Trophoblast cell (in vitro differentiated cells and primary cell): Measurements from ENCODE around the gene UTP3. TPM values are rescaled to one million over a fixed set of nuclear protein-coding genes. Genes with fewer than 3 reads are reported as not detected.
A peak's percentile ranks its signal among the peaks of the same experiment; 100 is the strongest.
"Not testable (repeated sequence)": the region's sequence is repeated elsewhere in the genome, so short reads cannot be mapped to it uniquely, and the experiment has no call there.

Experiments
- DNase-seq, 2 donors: peaks; one replicate each; pipeline ENCODE4 v3.0.0-alpha.2; 2016
- H2AFZ ChIP-seq: 2 replicates; pipeline ENCODE4 v1.6.1; 2013; ENCODE audit warnings: low read length, moderate library complexity, mild to moderate bottlenecking; ENCODE audit not compliant: insufficient read depth, poor library complexity
- H2AK5ac ChIP-seq: 2 replicates; pipeline ENCODE4 v1.6.1; 2013; ENCODE audit warnings: mild to moderate bottlenecking, low read length
- H2BK120ac ChIP-seq: 2 replicates; pipeline ENCODE4 v1.6.1; 2013; ENCODE audit warnings: low read length, mild to moderate bottlenecking, moderate library complexity; ENCODE audit not compliant: insufficient read depth, poor library complexity
- H2BK12ac ChIP-seq: 2 replicates; pipeline ENCODE4 v1.6.1; 2013; ENCODE audit warnings: mild to moderate bottlenecking, low read length, moderate library complexity
- H2BK5ac ChIP-seq: 2 replicates; pipeline ENCODE4 v1.6.1; 2013; ENCODE audit warnings: low read length, low read depth, moderate library complexity, mild to moderate bottlenecking; ENCODE audit not compliant: poor library complexity
- H3K14ac ChIP-seq: 2 replicates; pipeline ENCODE4 v1.6.1; 2013; ENCODE audit warnings: mild to moderate bottlenecking, low read length
- H3K18ac ChIP-seq: 2 replicates; pipeline ENCODE4 v1.6.1; 2013; ENCODE audit warnings: mild to moderate bottlenecking, low read length
- H3K23ac ChIP-seq: 2 replicates; pipeline ENCODE4 v1.6.1; 2013; ENCODE audit warnings: low read length
- H3K27ac ChIP-seq: 2 replicates; pipeline ENCODE4 v1.5.1; 2013; ENCODE audit warnings: low read depth, mild to moderate bottlenecking, inconsistent platforms, low read length, moderate library complexity
- H3K27me3 ChIP-seq: 2 replicates; pipeline ENCODE4 v1.6.1; 2013; ENCODE audit warnings: inconsistent platforms, mild to moderate bottlenecking, low read length, moderate library complexity; ENCODE audit not compliant: insufficient read depth
- H3K36me3 ChIP-seq, 2 experiments: 1 replicate in 1 of 2; 2 replicates in 1 of 2; pipeline ENCODE4 v1.6.1; 2013; ENCODE audit warnings: low read length in 2 of 2, mild to moderate bottlenecking in 2 of 2, moderate library complexity in 1 of 2; ENCODE audit not compliant: insufficient read depth in 2 of 2, control insufficient read depth in 1 of 2
- H3K4ac ChIP-seq: 2 replicates; pipeline ENCODE4 v1.6.1; 2013; ENCODE audit warnings: low read depth, mild to moderate bottlenecking, low read length, moderate library complexity
- H3K4me1 ChIP-seq, 2 experiments: 1 replicate in 1 of 2; 2 replicates in 1 of 2; pipeline ENCODE4 v1.6.1; 2013; ENCODE audit warnings: low read length in 2 of 2, mild to moderate bottlenecking in 2 of 2, moderate library complexity in 1 of 2; ENCODE audit not compliant: insufficient read depth in 2 of 2, control insufficient read depth in 1 of 2
- H3K4me2 ChIP-seq: 2 replicates; pipeline ENCODE4 v1.6.1; 2013; ENCODE audit warnings: inconsistent platforms, mild to moderate bottlenecking, low read length, moderate library complexity
- H3K4me3 ChIP-seq: 2 replicates; pipeline ENCODE4 v1.5.1; 2013; ENCODE audit warnings: mild to moderate bottlenecking, low read depth, low read length, inconsistent platforms
- H3K79me1 ChIP-seq: one replicate; pipeline ENCODE4 v1.6.1; 2013; ENCODE audit warnings: low read length
- H3K79me2 ChIP-seq: 2 replicates; pipeline ENCODE4 v1.6.1; 2013; ENCODE audit warnings: low read length, mild to moderate bottlenecking; ENCODE audit not compliant: control insufficient read depth, insufficient read depth, poor library complexity
- H3K9ac ChIP-seq: 2 replicates; pipeline ENCODE4 v1.6.1; 2013; ENCODE audit warnings: mild to moderate bottlenecking, low read length
- H3K9me3 ChIP-seq: 2 replicates; pipeline ENCODE4 v1.6.1; 2013; ENCODE audit warnings: low read depth, mild to moderate bottlenecking, control low read depth, inconsistent platforms, low read length; ENCODE audit not compliant: insufficient read depth
- H4K12ac ChIP-seq: 2 replicates; pipeline ENCODE4 v1.6.1; 2013; ENCODE audit warnings: low read depth, mild to moderate bottlenecking, low read length, moderate library complexity
- H4K8ac ChIP-seq: 2 replicates; pipeline ENCODE4 v1.6.1; 2013; ENCODE audit warnings: low read depth, mild to moderate bottlenecking, low read length, moderate library complexity
- H4K91ac ChIP-seq: one replicate; pipeline ENCODE4 v1.6.1; 2013; ENCODE audit warnings: low read depth, mild to moderate bottlenecking, low read length, moderate library complexity
- WGBS: extraction: QIAGEN DNeasy Blood & Tissue Kit; methylation state at CpG from one replicate; pipeline ENCODE4 v1.1.7; 2013; ENCODE audit warnings: missing lambda C conversion rate; ENCODE audit not compliant: insufficient read length, insufficient coverage; ENCODE audit errors: extremely low coverage; 5-methylcytosine and 5-hydroxymethylcytosine counted together
- polyA plus RNA-seq: library from polyadenylated mRNA; stranded (reverse); fragments of 200-250 nt; gene quantifications from 2 replicates; pipeline ENCODE4 v1.2.3, GENCODE V29; 2013

The UTP3 gene, protein sequence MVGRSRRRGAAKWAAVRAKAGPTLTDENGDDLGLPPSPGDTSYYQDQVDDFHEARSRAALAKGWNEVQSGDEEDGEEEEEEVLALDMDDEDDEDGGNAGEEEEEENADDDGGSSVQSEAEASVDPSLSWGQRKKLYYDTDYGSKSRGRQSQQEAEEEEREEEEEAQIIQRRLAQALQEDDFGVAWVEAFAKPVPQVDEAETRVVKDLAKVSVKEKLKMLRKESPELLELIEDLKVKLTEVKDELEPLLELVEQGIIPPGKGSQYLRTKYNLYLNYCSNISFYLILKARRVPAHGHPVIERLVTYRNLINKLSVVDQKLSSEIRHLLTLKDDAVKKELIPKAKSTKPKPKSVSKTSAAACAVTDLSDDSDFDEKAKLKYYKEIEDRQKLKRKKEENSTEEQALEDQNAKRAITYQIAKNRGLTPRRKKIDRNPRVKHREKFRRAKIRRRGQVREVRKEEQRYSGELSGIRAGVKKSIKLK
- polyA plus RNA-seq: 26.5 and 27.7 TPM in 2 replicates

DNA sequence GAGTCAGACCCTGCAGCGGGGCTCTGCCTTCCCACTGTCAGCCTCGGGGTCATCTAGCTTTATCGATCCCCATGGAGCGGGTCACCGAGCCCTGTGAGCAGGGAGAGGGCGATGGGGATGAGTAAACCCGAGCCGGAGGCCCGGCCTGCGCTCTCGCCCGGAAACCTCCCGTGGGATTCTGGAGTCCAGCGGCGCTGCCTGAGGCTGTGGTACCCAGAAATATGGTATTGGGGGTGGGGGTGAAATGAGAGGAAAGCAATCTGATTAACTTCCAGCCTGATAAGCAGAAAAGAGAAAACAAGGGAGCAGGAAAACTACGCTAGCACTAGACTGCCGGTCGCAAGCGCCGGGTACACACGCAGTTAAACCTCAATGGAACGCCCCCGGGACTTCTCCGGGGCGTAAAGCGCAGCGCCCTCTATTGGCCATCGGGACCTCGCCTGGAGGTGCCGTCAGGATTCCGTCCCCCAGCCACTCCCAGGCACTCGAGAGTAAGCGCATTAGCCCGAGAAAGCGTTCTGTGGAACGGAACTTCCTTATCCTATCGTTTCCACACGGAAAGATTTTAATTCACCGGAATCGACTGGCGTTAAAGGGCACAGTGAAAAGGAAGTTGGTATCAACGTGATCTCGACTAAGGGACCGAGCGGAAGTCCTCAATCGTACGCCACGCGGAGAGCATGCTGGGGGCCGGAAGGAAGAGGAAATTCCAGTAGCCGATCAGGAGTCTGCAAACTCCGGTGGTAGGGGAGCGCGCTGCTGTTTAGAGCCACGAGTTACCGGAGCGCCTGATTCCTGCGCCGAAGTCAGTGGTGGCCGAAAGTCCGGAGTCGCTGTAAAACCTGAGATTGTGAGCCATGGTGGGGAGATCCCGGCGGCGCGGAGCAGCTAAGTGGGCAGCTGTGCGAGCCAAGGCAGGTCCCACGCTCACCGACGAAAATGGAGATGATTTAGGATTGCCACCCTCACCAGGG is at the start of gene UTP3:
Gene UTP3 (plus strand): TSS at position 712 of the 974 bp plus-strand sequence. CDS start 146 bp downstream, at position 858.
- Histone ChIP-seq H3K79me2 (peaks cover 10% of the 10 kb centered on the region), H3K79me1 (peaks cover 8% of the 10 kb centered on the region), H4K91ac (peak within 1 kb of the TSS; percentile 57), H3K27me3 (no peaks in the 10 kb centered on the region), H4K12ac (peak within 1 kb of the TSS; percentile 91), H3K9me3 (no peaks in the 10 kb centered on the region), H3K4ac (peak within 1 kb of the TSS; percentile 91), H3K27ac (peak within 1 kb of the TSS; percentile 92), H3K9ac (peak within 1 kb of the TSS; percentile 99), H3K4me2 (peak within 1 kb of the TSS; percentile 90), H3K14ac (peak within 1 kb of the TSS; percentile 81), H2BK12ac (no peak within 1 kb of the TSS), H3K4me3 (peak within 1 kb of the TSS; percentile 96), H3K18ac (peak within 1 kb of the TSS; percentile 77), H2AFZ (peak within 1 kb of the TSS; percentile 97), H3K36me3 (peaks cover 2 to 3% of the 10 kb centered on the region in 2 experiments), H4K8ac (peak within 1 kb of the TSS; percentile 98), H2BK120ac (peak within 1 kb of the TSS; percentile 18), H3K4me1 (peaks cover 5 to 6% of the 10 kb centered on the region in 2 experiments), H3K23ac (no peak within 1 kb of the TSS), H2AK5ac (peak within 1 kb of the TSS; percentile 33), H2BK5ac (peak within 1 kb of the TSS; percentile 42)
- DNase-seq: peak; percentile 95 to 99
- no CpG with 5 or more reads among the region's 70 CpGs for WGBS

DNA sequence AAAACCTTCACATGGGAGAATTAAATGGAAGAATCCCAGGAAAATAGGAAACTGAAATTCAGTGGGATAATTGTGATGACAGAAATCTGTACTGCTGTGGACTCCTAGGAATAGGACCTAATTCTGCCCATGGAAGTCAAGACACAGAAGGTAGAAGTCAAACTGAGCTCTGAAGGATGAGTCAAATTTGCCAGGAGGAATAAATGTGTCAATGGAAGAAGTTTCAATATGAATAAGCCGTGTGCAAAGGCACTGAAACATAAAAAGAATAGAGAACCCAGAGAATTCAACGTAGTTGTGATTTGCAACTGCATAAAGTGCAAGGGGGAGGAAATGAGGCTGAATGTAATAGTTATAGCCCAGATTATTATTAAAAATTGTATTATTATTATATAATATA is 48.1 kb upstream of the UTP3 start:
- Histone ChIP-seq H2BK12ac (no peak overlapping the region), H3K79me1 (no peaks in the 10 kb centered on the region), H3K27me3 (no peaks in the 10 kb centered on the region), H3K79me2 (no peaks in the 10 kb centered on the region), H3K9me3 (no peaks in the 10 kb centered on the region), H2BK5ac (no peak overlapping the region), H3K36me3 (no peaks in the 10 kb centered on the region), H3K14ac (no peak overlapping the region), H3K23ac (no peak overlapping the region), H2AK5ac (no peak overlapping the region), H2AFZ (no peak overlapping the region), H4K8ac (no peak overlapping the region), H2BK120ac (no peak overlapping the region), H3K4me1 (no peaks in the 10 kb centered on the region), H3K4me3 (no peak overlapping the region), H3K4me2 (no peak overlapping the region), H3K18ac (no peak overlapping the region), H4K12ac (no peak overlapping the region), H3K4ac (no peak overlapping the region), H4K91ac (no peak overlapping the region), H3K9ac (no peak overlapping the region), H3K27ac (no peak overlapping the region)
- DNase-seq: no peak
- WGBS: no CpG with 5 or more reads among the region's 2 CpGs

DNA sequence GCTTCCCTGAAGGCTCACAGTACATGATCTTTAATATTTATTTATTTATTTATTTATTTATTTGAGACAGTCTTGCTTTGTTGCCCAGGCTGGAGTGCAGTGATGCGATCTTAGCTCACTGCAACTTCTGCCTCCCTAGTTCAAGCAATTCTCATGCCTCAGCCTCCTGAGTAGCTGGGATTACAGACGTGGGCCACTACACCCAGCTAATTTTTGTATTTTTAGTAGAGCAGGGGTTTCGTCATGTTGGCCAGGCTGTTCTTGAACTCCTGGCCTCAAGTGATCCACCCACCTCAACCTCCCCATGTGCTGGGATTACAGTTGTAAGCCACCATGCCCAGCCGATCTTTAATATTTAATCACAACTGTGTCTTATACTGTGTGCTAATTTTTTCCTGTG is 37.6 kb upstream of the UTP3 start:
- H4K91ac ChIP-seq, H4K8ac ChIP-seq, H3K14ac ChIP-seq, H3K79me2 ChIP-seq, H3K9me3 ChIP-seq, H3K23ac ChIP-seq, H3K27ac ChIP-seq, H2BK5ac ChIP-seq, H2BK120ac ChIP-seq, H2BK12ac ChIP-seq, DNase-seq, H3K4me3 ChIP-seq, H3K9ac ChIP-seq, H3K4me1 ChIP-seq, H2AFZ ChIP-seq, H3K36me3 ChIP-seq, H3K18ac ChIP-seq, H3K4ac ChIP-seq, H4K12ac ChIP-seq, H3K79me1 ChIP-seq, H3K4me2 ChIP-seq, H2AK5ac ChIP-seq, H3K27me3 ChIP-seq: not testable (repeated sequence)
- no CpG with 5 or more reads among the region's 4 CpGs for WGBS

DNA sequence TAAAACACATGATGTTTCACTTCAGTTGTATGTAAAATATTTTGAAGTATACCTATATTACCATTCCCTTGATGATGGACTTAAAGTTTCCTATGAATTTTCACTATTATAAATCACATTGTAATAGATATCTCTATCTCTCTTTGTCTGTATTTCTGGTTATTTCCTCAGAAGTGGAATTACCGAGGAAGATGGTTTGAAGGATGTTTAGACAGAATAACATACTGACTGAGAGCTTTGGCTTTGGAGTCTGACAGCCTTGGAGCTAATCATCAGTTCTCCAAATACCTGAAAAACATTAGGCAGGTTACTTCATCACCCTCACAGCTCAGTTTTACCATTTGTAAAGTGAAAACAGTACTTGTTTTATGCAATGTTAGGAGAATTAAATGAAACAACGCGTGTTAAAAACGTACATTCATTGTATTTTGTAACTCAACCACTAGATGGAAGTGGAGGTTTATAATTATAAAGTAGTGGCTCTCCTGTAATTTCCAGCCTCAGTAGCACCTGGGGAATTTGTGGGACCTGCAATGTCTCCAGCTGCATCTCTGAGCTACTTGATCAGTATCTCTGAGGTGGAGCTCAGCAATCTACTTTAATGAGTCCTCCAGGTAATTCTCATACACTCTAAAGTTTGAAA is 36.3 kb upstream of the UTP3 start:
- Histone ChIP-seq H3K14ac (no peak overlapping the region), H4K8ac (no peak overlapping the region), H2AK5ac (no peak overlapping the region), H2BK5ac (no peak overlapping the region), H3K23ac (no peak overlapping the region), H3K18ac (no peak overlapping the region), H3K4me2 (no peak overlapping the region), H4K91ac (no peak overlapping the region), H3K4me3 (no peak overlapping the region), H3K4ac (no peak overlapping the region), H3K27ac (no peak overlapping the region), H3K36me3 (no peaks in the 10 kb centered on the region), H2BK12ac (no peak overlapping the region), H3K27me3 (no peaks in the 10 kb centered on the region), H3K9ac (no peak overlapping the region), H4K12ac (no peak overlapping the region), H3K9me3 (no peaks in the 10 kb centered on the region), H2AFZ (no peak overlapping the region), H3K4me1 (no peaks in the 10 kb centered on the region), H2BK120ac (no peak overlapping the region), H3K79me1 (no peaks in the 10 kb centered on the region), H3K79me2 (no peaks in the 10 kb centered on the region)
- DNase-seq: peak in 1 of 2 donors; percentile 68
- WGBS: no CpG with 5 or more reads among the region's 4 CpGs
